WTC11 (cell line): Measurements from ENCODE around the gene ANKS6. TPM values are rescaled to one million over a fixed set of nuclear protein-coding genes. Genes with fewer than 3 reads are reported as not detected.

Experiments used
- ATAC-seq: fragments of 200-7000 bp; cut with Tn5 transposase; 2 replicates; pipeline ENCODE4 v1.10.0; 2021; ENCODE audit warnings: mild to moderate bottlenecking, moderate library complexity
- CTCF ChIA-PET: fragments of 300-600 bp; sonication (Branson Sonifier 250); formaldehyde crosslinking; loops from one replicate; lab custom pipeline; 2021; ENCODE audit warnings: antibody characterized with exemption; lab: Charles Lee
- POLR2A ChIA-PET: fragments of 350-600 bp; sonication (Branson Sonifier 250); formaldehyde crosslinking; loops from one replicate; lab custom pipeline; 2021; ENCODE audit warnings: antibody characterized with exemption; lab: Charles Lee
- DNase-seq: peaks from one replicate; pipeline ENCODE4 v3.0.0; 2021; ENCODE audit warnings: low spot score
- H3K27ac Mint-ChIP-seq: 2 replicates; pipeline ENCODE4 v1.8.0; 2021; ENCODE audit warnings: mixed read lengths
- H3K27me3 Mint-ChIP-seq: 2 replicates; pipeline ENCODE4 v1.8.0; 2021; ENCODE audit warnings: low read depth, mild to moderate bottlenecking, moderate library complexity, mixed read lengths
- H3K36me3 Mint-ChIP-seq: 2 replicates; pipeline ENCODE4 v1.8.0; 2021; ENCODE audit warnings: mixed read lengths
- H3K4me1 Mint-ChIP-seq: 2 replicates; pipeline ENCODE4 v1.8.0; 2022; ENCODE audit warnings: mixed read lengths
- H3K4me3 Mint-ChIP-seq: 2 replicates; pipeline ENCODE4 v1.8.0; 2021; ENCODE audit warnings: mild to moderate bottlenecking, moderate library complexity, mixed read lengths
- H3K9me3 Mint-ChIP-seq: 2 replicates; pipeline ENCODE4 v1.8.0; 2021; ENCODE audit warnings: mixed read lengths
- GABPB1 ChIP-seq: sonication (generic); formaldehyde crosslinking; IDR thresholded peaks from 2 replicates; pipeline ENCODE4 v1.8.1; 2023; ENCODE audit warnings: mild to moderate bottlenecking, missing genetic modification reagents
- IRF2 ChIP-seq: sonication (generic); formaldehyde crosslinking; IDR thresholded peaks from 2 replicates; pipeline ENCODE4 v1.8.0; 2022; ENCODE audit warnings: low read depth, missing genetic modification reagents, borderline replicate concordance
- JAZF1 ChIP-seq: fragments of 250-450 bp; sonication (Bioruptor Pico); IDR thresholded peaks from 2 replicates; pipeline ENCODE4 v1.9.0; 2021; ENCODE audit warnings: moderate library complexity, mild to moderate bottlenecking, inconsistent platforms
- NFATC4 ChIP-seq: fragments of 250-450 bp; sonication (Bioruptor Pico); IDR thresholded peaks from 2 replicates; pipeline ENCODE4 v1.9.0; 2021; ENCODE audit warnings: mild to moderate bottlenecking
- NFE2L1 ChIP-seq: sonication (generic); formaldehyde crosslinking; IDR thresholded peaks from 2 replicates; pipeline ENCODE4 v1.8.1; 2023; ENCODE audit warnings: missing genetic modification reagents
- OVOL2 ChIP-seq: fragments of 250-450 bp; sonication (Bioruptor Pico); IDR thresholded peaks from 2 replicates; pipeline ENCODE4 v1.9.0; 2021; ENCODE audit warnings: mild to moderate bottlenecking, borderline replicate concordance
- TP53 ChIP-seq: sonication (generic); formaldehyde crosslinking; IDR thresholded peaks from 2 replicates; pipeline ENCODE4 v1.8.1; 2023; ENCODE audit warnings: mild to moderate bottlenecking, missing genetic modification reagents
- ZNF219 ChIP-seq: sonication (generic); formaldehyde crosslinking; IDR thresholded peaks from 2 replicates; pipeline ENCODE4 v1.8.0; 2023; ENCODE audit warnings: missing genetic modification reagents, mild to moderate bottlenecking, borderline replicate concordance
- ZNF263 ChIP-seq: sonication (generic); formaldehyde crosslinking; IDR thresholded peaks from 2 replicates; pipeline ENCODE4 v1.8.1; 2022; ENCODE audit warnings: low read depth, mild to moderate bottlenecking, moderate library complexity, missing genetic modification reagents
- total RNA-seq: library from RNA; stranded (reverse); gene quantifications from 3 replicates; pipeline ENCODE4 v1.2.3, GENCODE V29; 2021
- TF ChIP-seq, protein P1 (sequence below): fragments of 250-450 bp; sonication (Bioruptor Pico); IDR thresholded peaks from 2 replicates; pipeline ENCODE4 v2.1.2; 2022; ENCODE audit warnings: mild to moderate bottlenecking, moderate library complexity
- TF ChIP-seq, protein P2 (sequence below): sonication (generic); formaldehyde crosslinking; IDR thresholded peaks from 2 replicates; pipeline ENCODE4 v1.8.0; 2023; ENCODE audit warnings: missing genetic modification reagents
- TF ChIP-seq, protein P3 (sequence below): fragments of 250-450 bp; sonication (Bioruptor Pico); IDR thresholded peaks from 2 replicates; pipeline ENCODE4 v1.9.0; 2021; ENCODE audit warnings: mild to moderate bottlenecking
- TF ChIP-seq, protein P4 (sequence below): sonication (generic); formaldehyde crosslinking; IDR thresholded peaks from 2 replicates; pipeline ENCODE4 v1.8.1; 2023; ENCODE audit warnings: mild to moderate bottlenecking, missing genetic modification reagents, moderate library complexity
- TF ChIP-seq, protein P5 (sequence below): sonication (generic); formaldehyde crosslinking; IDR thresholded peaks from 2 replicates; pipeline ENCODE4 v1.8.0; 2023; ENCODE audit warnings: missing genetic modification reagents, mild to moderate bottlenecking, borderline replicate concordance
- TF ChIP-seq, protein P6 (sequence below): sonication (generic); formaldehyde crosslinking; conservative IDR thresholded peaks from 2 replicates; pipeline ENCODE4 v1.8.1; 2022; ENCODE audit warnings: mild to moderate bottlenecking, missing genetic modification reagents
- TF ChIP-seq, protein P7 (sequence below): sonication (generic); formaldehyde crosslinking; IDR thresholded peaks from 2 replicates; pipeline ENCODE4 v1.8.1; 2022; ENCODE audit warnings: mild to moderate bottlenecking, missing genetic modification reagents, moderate library complexity, borderline replicate concordance

The ANKS6 gene
- total RNA-seq, 1 experiment from 2014 or later = 65.1 TPM

DNA sequence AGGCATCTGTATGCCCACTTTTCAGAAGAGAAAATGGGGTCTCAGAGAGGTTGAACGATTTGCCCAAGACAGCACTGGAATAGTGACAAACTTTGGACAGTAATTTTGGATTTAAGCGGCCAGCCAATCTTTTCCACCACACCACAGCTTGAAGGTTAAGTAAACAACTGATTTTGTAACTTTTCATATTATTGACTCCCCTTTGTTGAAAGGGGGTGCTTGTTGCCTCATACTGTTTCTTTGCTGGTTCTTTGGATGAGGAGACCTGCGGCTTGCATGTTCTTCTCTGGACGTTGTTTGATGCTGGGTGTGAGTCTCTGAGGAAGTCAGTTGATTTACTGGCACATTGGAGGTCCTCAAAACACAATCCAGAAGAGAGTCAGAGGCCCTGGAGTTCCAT is 76.0 kb downstream of the ANKS6 start (continued):
- TF ChIP-seq, protein P1, sequence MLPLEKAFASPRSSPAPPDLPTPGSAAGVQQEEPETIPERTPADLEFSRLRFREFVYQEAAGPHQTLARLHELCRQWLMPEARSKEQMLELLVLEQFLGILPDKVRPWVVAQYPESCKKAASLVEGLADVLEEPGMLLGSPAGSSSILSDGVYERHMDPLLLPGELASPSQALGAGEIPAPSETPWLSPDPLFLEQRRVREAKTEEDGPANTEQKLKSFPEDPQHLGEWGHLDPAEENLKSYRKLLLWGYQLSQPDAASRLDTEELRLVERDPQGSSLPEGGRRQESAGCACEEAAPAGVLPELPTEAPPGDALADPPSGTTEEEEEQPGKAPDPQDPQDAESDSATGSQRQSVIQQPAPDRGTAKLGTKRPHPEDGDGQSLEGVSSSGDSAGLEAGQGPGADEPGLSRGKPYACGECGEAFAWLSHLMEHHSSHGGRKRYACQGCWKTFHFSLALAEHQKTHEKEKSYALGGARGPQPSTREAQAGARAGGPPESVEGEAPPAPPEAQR (CRISPR knock-in tag) = no peak
- TF ChIP-seq, protein P2, sequence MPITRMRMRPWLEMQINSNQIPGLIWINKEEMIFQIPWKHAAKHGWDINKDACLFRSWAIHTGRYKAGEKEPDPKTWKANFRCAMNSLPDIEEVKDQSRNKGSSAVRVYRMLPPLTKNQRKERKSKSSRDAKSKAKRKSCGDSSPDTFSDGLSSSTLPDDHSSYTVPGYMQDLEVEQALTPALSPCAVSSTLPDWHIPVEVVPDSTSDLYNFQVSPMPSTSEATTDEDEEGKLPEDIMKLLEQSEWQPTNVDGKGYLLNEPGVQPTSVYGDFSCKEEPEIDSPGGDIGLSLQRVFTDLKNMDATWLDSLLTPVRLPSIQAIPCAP = no peak
- TF ChIP-seq, protein P3, sequence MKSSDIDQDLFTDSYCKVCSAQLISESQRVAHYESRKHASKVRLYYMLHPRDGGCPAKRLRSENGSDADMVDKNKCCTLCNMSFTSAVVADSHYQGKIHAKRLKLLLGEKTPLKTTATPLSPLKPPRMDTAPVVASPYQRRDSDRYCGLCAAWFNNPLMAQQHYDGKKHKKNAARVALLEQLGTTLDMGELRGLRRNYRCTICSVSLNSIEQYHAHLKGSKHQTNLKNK (CRISPR knock-in tag) = no peak
- TF ChIP-seq IRF2 (no peak), GABPB1 (CRISPR knock-in tag) (no peak)
- TF ChIP-seq, protein P4, sequence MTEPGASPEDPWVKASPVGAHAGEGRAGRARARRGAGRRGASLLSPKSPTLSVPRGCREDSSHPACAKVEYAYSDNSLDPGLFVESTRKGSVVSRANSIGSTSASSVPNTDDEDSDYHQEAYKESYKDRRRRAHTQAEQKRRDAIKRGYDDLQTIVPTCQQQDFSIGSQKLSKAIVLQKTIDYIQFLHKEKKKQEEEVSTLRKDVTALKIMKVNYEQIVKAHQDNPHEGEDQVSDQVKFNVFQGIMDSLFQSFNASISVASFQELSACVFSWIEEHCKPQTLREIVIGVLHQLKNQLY (CRISPR knock-in tag) = no peak

DNA sequence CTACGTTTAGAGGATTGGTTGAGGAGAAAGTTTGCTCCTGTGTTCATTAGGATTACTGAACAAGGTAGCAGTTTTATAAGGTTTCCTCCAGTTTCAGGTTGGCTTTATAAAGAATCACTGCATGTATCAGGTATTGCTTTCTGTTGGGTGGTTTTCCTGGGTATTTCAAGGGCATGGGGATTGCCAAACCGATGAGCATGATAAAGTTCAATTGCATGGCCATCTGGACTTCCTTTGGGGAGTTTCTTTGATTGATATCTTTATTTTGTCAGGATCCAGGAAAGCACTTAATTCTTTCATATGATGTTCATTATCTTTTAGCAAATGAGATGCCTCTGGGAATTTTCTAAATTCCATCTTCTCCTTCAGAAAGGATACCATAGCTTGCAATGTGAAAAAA is 77.3 kb downstream of the ANKS6 start:
- Mint-ChIP-seq H3K27me3 (peaks cover 8% of the 10 kb centered on the region), H3K4me3 (no peak overlapping the region), H3K4me1 (no peaks in the 10 kb centered on the region), H3K27ac (no peak overlapping the region), H3K36me3 (no peaks in the 10 kb centered on the region), H3K9me3 (no peaks in the 10 kb centered on the region)
- TF ChIP-seq JAZF1 (no peak), TP53 (CRISPR knock-in tag) (no peak), NFATC4 (CRISPR knock-in tag) (no peak), NFE2L1 (CRISPR knock-in tag) (no peak), ZNF263 (CRISPR knock-in tag) (no peak), OVOL2 (no peak), ZNF219 (CRISPR knock-in tag) (no peak)
- TF ChIP-seq, protein P2 = no peak
- TF ChIP-seq, protein P5, sequence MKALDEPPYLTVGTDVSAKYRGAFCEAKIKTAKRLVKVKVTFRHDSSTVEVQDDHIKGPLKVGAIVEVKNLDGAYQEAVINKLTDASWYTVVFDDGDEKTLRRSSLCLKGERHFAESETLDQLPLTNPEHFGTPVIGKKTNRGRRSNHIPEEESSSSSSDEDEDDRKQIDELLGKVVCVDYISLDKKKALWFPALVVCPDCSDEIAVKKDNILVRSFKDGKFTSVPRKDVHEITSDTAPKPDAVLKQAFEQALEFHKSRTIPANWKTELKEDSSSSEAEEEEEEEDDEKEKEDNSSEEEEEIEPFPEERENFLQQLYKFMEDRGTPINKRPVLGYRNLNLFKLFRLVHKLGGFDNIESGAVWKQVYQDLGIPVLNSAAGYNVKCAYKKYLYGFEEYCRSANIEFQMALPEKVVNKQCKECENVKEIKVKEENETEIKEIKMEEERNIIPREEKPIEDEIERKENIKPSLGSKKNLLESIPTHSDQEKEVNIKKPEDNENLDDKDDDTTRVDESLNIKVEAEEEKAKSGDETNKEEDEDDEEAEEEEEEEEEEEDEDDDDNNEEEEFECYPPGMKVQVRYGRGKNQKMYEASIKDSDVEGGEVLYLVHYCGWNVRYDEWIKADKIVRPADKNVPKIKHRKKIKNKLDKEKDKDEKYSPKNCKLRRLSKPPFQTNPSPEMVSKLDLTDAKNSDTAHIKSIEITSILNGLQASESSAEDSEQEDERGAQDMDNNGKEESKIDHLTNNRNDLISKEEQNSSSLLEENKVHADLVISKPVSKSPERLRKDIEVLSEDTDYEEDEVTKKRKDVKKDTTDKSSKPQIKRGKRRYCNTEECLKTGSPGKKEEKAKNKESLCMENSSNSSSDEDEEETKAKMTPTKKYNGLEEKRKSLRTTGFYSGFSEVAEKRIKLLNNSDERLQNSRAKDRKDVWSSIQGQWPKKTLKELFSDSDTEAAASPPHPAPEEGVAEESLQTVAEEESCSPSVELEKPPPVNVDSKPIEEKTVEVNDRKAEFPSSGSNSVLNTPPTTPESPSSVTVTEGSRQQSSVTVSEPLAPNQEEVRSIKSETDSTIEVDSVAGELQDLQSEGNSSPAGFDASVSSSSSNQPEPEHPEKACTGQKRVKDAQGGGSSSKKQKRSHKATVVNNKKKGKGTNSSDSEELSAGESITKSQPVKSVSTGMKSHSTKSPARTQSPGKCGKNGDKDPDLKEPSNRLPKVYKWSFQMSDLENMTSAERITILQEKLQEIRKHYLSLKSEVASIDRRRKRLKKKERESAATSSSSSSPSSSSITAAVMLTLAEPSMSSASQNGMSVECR = no peak
- TF ChIP-seq, protein P6, sequence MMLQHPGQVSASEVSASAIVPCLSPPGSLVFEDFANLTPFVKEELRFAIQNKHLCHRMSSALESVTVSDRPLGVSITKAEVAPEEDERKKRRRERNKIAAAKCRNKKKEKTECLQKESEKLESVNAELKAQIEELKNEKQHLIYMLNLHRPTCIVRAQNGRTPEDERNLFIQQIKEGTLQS (CRISPR knock-in tag) = no peak
- TF ChIP-seq, protein P7, sequence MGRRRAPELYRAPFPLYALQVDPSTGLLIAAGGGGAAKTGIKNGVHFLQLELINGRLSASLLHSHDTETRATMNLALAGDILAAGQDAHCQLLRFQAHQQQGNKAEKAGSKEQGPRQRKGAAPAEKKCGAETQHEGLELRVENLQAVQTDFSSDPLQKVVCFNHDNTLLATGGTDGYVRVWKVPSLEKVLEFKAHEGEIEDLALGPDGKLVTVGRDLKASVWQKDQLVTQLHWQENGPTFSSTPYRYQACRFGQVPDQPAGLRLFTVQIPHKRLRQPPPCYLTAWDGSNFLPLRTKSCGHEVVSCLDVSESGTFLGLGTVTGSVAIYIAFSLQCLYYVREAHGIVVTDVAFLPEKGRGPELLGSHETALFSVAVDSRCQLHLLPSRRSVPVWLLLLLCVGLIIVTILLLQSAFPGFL = no peak
- DNase-seq (no peak), ATAC-seq (no peak)
- POLR2A ChIA-PET = no interaction called here
- CTCF ChIA-PET = no interaction called here
